ENCODE data around the gene CWC22.

The CWC22 gene

DNA sequence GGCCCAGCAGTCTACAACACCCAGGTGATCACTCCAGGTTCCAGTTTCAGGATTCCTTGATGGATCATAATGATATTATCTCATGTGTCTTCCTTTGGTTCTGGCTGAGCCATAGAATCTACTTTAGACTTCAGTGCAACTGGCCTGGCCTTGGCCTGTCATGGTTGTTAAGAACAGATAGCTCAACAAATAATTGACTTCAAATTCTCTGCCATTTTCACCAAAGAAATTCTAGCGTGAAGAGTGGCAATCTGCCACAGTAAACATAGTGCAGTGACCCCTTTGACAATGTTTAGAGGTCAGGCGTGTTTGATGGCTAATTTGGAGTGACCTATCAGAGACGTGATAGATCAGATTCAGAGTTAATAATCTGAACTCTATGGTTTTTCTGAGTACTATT lies 95.5 kb downstream of the CWC22 start:
- no peak for DNase-seq (ENCODE audit: low spot score)
- no peak for ATAC-seq (ENCODE audit: low read depth)
- Histone ChIP-seq H3K27me3 (ENCODE audit: insufficient read depth, poor library complexity, severe bottlenecking) (no peaks in the 10 kb centered on the region), H3K4me1 (ENCODE audit: insufficient read depth, poor library complexity, severe bottlenecking) (no peaks in the 10 kb centered on the region), H3K9me3 (ENCODE audit: severe bottlenecking) (no peaks in the 10 kb centered on the region), H3K36me3 (ENCODE audit: low read depth) (no peaks in the 10 kb centered on the region), H3K27ac (ENCODE audit: poor library complexity, severe bottlenecking) (no peak overlapping the region), H3K4me3 (ENCODE audit: severe bottlenecking) (no peak overlapping the region)
- TF ChIP-seq, protein P1, sequence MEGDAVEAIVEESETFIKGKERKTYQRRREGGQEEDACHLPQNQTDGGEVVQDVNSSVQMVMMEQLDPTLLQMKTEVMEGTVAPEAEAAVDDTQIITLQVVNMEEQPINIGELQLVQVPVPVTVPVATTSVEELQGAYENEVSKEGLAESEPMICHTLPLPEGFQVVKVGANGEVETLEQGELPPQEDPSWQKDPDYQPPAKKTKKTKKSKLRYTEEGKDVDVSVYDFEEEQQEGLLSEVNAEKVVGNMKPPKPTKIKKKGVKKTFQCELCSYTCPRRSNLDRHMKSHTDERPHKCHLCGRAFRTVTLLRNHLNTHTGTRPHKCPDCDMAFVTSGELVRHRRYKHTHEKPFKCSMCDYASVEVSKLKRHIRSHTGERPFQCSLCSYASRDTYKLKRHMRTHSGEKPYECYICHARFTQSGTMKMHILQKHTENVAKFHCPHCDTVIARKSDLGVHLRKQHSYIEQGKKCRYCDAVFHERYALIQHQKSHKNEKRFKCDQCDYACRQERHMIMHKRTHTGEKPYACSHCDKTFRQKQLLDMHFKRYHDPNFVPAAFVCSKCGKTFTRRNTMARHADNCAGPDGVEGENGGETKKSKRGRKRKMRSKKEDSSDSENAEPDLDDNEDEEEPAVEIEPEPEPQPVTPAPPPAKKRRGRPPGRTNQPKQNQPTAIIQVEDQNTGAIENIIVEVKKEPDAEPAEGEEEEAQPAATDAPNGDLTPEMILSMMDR (IDR thresholded peaks at IDR 0.05; ENCODE audit: poor library complexity, severe bottlenecking) = no peak

- no peak overlapping the region for H3K4me3 ChIP-seq (ENCODE audit: severe bottlenecking)
- H3K27me3 ChIP-seq (ENCODE audit: insufficient read depth, poor library complexity, severe bottlenecking) = no peaks in the 10 kb centered on the region
- no peak for DNase-seq (ENCODE audit: low spot score)
- ATAC-seq (ENCODE audit: low read depth) = no peak
- H3K9me3 ChIP-seq (ENCODE audit: severe bottlenecking) = no peaks in the 10 kb centered on the region
- no peaks in the 10 kb centered on the region for H3K36me3 ChIP-seq (ENCODE audit: low read depth)
- H3K27ac ChIP-seq (ENCODE audit: poor library complexity, severe bottlenecking) = no peak overlapping the region
- H3K4me1 ChIP-seq (ENCODE audit: insufficient read depth, poor library complexity, severe bottlenecking) = no peaks in the 10 kb centered on the region
- TF ChIP-seq, protein P1 (IDR thresholded peaks at IDR 0.05; ENCODE audit: poor library complexity, severe bottlenecking) = no peak
Observed at GRCh38 chr2:179910735-179911113, 96.4 kb downstream of the CWC22 start.

- no peaks in the 10 kb centered on the region for H3K27me3 ChIP-seq (ENCODE audit: insufficient read depth, poor library complexity, severe bottlenecking)
- H3K36me3 ChIP-seq (ENCODE audit: low read depth) = no peaks in the 10 kb centered on the region
- H3K9me3 ChIP-seq (ENCODE audit: severe bottlenecking) = no peaks in the 10 kb centered on the region
- DNase-seq (ENCODE audit: low spot score) = no peak
- no peak overlapping the region for H3K4me3 ChIP-seq (ENCODE audit: severe bottlenecking)
- ATAC-seq (ENCODE audit: low read depth) = no peak
- TF ChIP-seq, protein P1 (IDR thresholded peaks at IDR 0.05; ENCODE audit: poor library complexity, severe bottlenecking) = no peak
- no peak overlapping the region for H3K27ac ChIP-seq (ENCODE audit: poor library complexity, severe bottlenecking)
- H3K4me1 ChIP-seq (ENCODE audit: insufficient read depth, poor library complexity, severe bottlenecking) = no peaks in the 10 kb centered on the region
Observed at GRCh38 chr2:179909845-179910734, 97.0 kb downstream of the CWC22 start.

DNA sequence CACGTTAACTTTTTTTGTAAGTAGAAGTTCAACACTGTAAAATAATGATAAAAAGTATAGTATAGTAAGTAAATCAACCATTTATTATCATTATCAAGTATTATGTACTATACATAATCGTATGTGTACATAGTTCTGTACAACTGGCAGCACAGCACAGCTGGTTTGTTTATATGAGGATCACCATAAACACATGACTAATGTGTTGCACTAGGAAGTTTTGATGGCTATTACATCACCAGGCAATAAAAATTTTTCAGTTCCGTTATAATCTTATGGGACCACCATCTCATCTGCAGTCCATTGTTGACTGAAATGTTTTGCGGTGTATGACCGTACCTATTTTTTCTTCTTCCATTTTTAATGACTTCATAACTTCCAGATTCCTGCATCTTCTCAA lies 106.4 kb downstream of the CWC22 start:
- Histone ChIP-seq H3K4me3 (ENCODE audit: severe bottlenecking) (no peak overlapping the region), H3K27ac (ENCODE audit: poor library complexity, severe bottlenecking) (no peak overlapping the region), H3K4me1 (ENCODE audit: insufficient read depth, poor library complexity, severe bottlenecking) (no peaks in the 10 kb centered on the region), H3K9me3 (ENCODE audit: severe bottlenecking) (no peaks in the 10 kb centered on the region), H3K27me3 (ENCODE audit: insufficient read depth, poor library complexity, severe bottlenecking) (no peaks in the 10 kb centered on the region), H3K36me3 (ENCODE audit: low read depth) (no peaks in the 10 kb centered on the region)
- ATAC-seq (ENCODE audit: low read depth) (no peak), DNase-seq (ENCODE audit: low spot score) (no peak)
- TF ChIP-seq, protein P1 (IDR thresholded peaks at IDR 0.05; ENCODE audit: poor library complexity, severe bottlenecking) = no peak

GRCh38 chr2:179899666-179900065 lies 107.4 kb downstream of the CWC22 start:
- Histone ChIP-seq H3K4me3 (ENCODE audit: severe bottlenecking) (no peak overlapping the region), H3K27me3 (ENCODE audit: insufficient read depth, poor library complexity, severe bottlenecking) (no peaks in the 10 kb centered on the region), H3K36me3 (ENCODE audit: low read depth) (no peaks in the 10 kb centered on the region), H3K9me3 (ENCODE audit: severe bottlenecking) (no peaks in the 10 kb centered on the region), H3K4me1 (ENCODE audit: insufficient read depth, poor library complexity, severe bottlenecking) (no peaks in the 10 kb centered on the region), H3K27ac (ENCODE audit: poor library complexity, severe bottlenecking) (no peak overlapping the region)
- DNase-seq (ENCODE audit: low spot score) = no peak
- TF ChIP-seq, protein P1 (IDR thresholded peaks at IDR 0.05; ENCODE audit: poor library complexity, severe bottlenecking) = no peak
- no peak for ATAC-seq (ENCODE audit: low read depth)

All from RWPE2 (cell line).